GM20000 (cell line): ENCODE results near the gene TNFAIP1.
"Not testable (repeated sequence)": the region's sequence is repeated elsewhere in the genome, so short reads cannot be mapped to it uniquely, and the experiment has no call there.

Source experiments
- DNase-seq: peaks from one replicate; pipeline ENCODE4 v3.0.0; 2012; ENCODE audit warnings: low spot score
- CTCF ChIP-seq: IDR thresholded peaks from 2 replicates; pipeline ENCODE4 v1.5.1; 2012; ENCODE audit warnings: mild to moderate bottlenecking, control low read depth; ENCODE audit errors: extremely low read depth, missing control alignments

The TNFAIP1 gene

GRCh38 chr17:28334666-28335200, 828 bp upstream of the TNFAIP1 start:
- TF ChIP-seq CTCF: no peak
- no peak for DNase-seq

- TF ChIP-seq CTCF: no peak
Observed at GRCh38 chr17:28335959-28336871, 654 bp downstream of the TNFAIP1 start.

GRCh38 chr17:28338056-28338768, 2.7 kb downstream of the TNFAIP1 start:
- TF ChIP-seq CTCF: no peak
- DNase-seq: no peak

More at GRCh38 chr17:28335959-28336871, 654 bp downstream of the TNFAIP1 start:
- DNase-seq: peak; percentile 20

GRCh38 chr17:28338769-28339212, 3.2 kb downstream of the TNFAIP1 start:
- DNase-seq: not testable (repeated sequence)

GRCh38 chr17:28339431-28339830, 3.9 kb downstream of the TNFAIP1 start:
- TF ChIP-seq CTCF: no peak
- DNase-seq: no peak

- no peak for TF ChIP-seq CTCF
- DNase-seq: no peak
Observed at GRCh38 chr17:28340374-28340773, 4.8 kb downstream of the TNFAIP1 start.

- DNase-seq: no peak
- no peak for TF ChIP-seq CTCF
Observed at GRCh38 chr17:28341516-28341915, 6.0 kb downstream of the TNFAIP1 start.
